GM23338 (cell line): ENCODE results near the gene TMC1. TPM values are rescaled to one million over a fixed set of nuclear protein-coding genes. Genes with fewer than 3 reads are reported as not detected.
A peak's percentile ranks its signal among the peaks of the same experiment; 100 is the strongest.

Experiments
- ATAC-seq: fragments of 200-7000 bp; cut with Tn5 transposase; 3 replicates; pipeline ENCODE4 v1.9.1; 2020
- DNase-seq: peaks from one replicate; pipeline ENCODE4 v3.0.0-alpha.2; 2015; ENCODE audit warnings: low spot score
- H2AFZ ChIP-seq: fragments of 200-600 bp; sonication (generic); 2 replicates; pipeline ENCODE4 v1.8.0; 2016; ENCODE audit warnings: antibody characterized with exemption, mild to moderate bottlenecking, moderate library complexity
- H3F3A ChIP-seq: fragments of 200-600 bp; sonication (generic); replicated peaks from 2 replicates; pipeline ENCODE4 v1.8.0; 2017; ENCODE audit warnings: antibody characterized with exemption, mixed run types, low read depth
- H3K27ac ChIP-seq: fragments of 200-600 bp; sonication (generic); 2 replicates; pipeline ENCODE4 v1.6.1; 2016; ENCODE audit warnings: low read depth
- H3K27me3 ChIP-seq: fragments of 200-600 bp; sonication (generic); 2 replicates; pipeline ENCODE4 v1.8.0; 2016; ENCODE audit warnings: mild to moderate bottlenecking, mixed run types, moderate library complexity; ENCODE audit not compliant: insufficient read depth
- H3K36me3 ChIP-seq: fragments of 200-600 bp; sonication (generic); 2 replicates; pipeline ENCODE4 v1.8.0; 2016; ENCODE audit warnings: mild to moderate bottlenecking; ENCODE audit not compliant: insufficient read depth
- H3K4me1 ChIP-seq: fragments of 200-600 bp; sonication (generic); 2 replicates; pipeline ENCODE4 v1.8.0; 2016; ENCODE audit warnings: mild to moderate bottlenecking, moderate library complexity; ENCODE audit not compliant: insufficient read depth
- H3K4me2 ChIP-seq: fragments of 200-600 bp; sonication (generic); 2 replicates; pipeline ENCODE4 v1.7.1; 2017; ENCODE audit warnings: mixed run types
- H3K4me3 ChIP-seq: fragments of 200-600 bp; sonication (generic); 2 replicates; pipeline ENCODE4 v1.6.1; 2016; ENCODE audit warnings: mixed run types
- H3K79me2 ChIP-seq: fragments of 200-600 bp; sonication (generic); replicated peaks from 2 replicates; pipeline ENCODE4 v1.8.0; 2017; ENCODE audit warnings: mild to moderate bottlenecking; ENCODE audit not compliant: insufficient read depth
- H3K9me2 ChIP-seq: fragments of 200-600 bp; sonication (generic); 2 replicates; pipeline ENCODE4 v1.8.0; 2017; ENCODE audit not compliant: insufficient read depth
- H4K20me1 ChIP-seq: fragments of 200-600 bp; sonication (generic); replicated peaks from 2 replicates; pipeline ENCODE4 v1.8.0; 2017; ENCODE audit warnings: mild to moderate bottlenecking; ENCODE audit not compliant: insufficient read depth
- H3K27ac Mint-ChIP-seq: 2 replicates; pipeline ENCODE4 v1.8.0; 2020; ENCODE audit warnings: inconsistent platforms, mild to moderate bottlenecking, moderate library complexity, mixed read lengths
- H3K27me3 Mint-ChIP-seq: 3 replicates; pipeline ENCODE4 v1.8.0; 2022; ENCODE audit warnings: low read depth, mild to moderate bottlenecking, moderate library complexity, mixed read lengths, inconsistent platforms; ENCODE audit not compliant: insufficient read depth, poor library complexity
- H3K36me3 Mint-ChIP-seq: 3 replicates; pipeline ENCODE4 v1.8.0; 2021; ENCODE audit warnings: low read depth, mild to moderate bottlenecking, inconsistent platforms, moderate library complexity, mixed read lengths
- H3K4me1 Mint-ChIP-seq: 3 replicates; pipeline ENCODE4 v1.8.0; 2020; ENCODE audit warnings: mild to moderate bottlenecking, inconsistent platforms, mixed read lengths
- H3K4me3 Mint-ChIP-seq: 3 replicates; pipeline ENCODE4 v1.8.0; 2021; ENCODE audit warnings: moderate library complexity, mild to moderate bottlenecking, inconsistent platforms, mixed read lengths
- H3K9me3 Mint-ChIP-seq: 3 replicates; pipeline ENCODE4 v1.8.0; 2020; ENCODE audit warnings: moderate library complexity, mild to moderate bottlenecking, inconsistent platforms, mixed read lengths
- CTCF ChIP-seq, 2 experiments: fragments of 200-600 bp in 1 of 2; sonication (generic) in 1 of 2; conservative IDR thresholded peaks; 2 replicates each; pipeline versions ENCODE4 v1.5.1 to v1.6.1; 2016 to 2017; ENCODE audit warnings: antibody characterized with exemption in 2 of 2, low read depth in 2 of 2, mild to moderate bottlenecking in 2 of 2, moderate library complexity in 1 of 2
- ETS1 ChIP-seq: IDR thresholded peaks from 2 replicates; pipeline ENCODE4 v1.6.1; 2016; ENCODE audit warnings: antibody characterized with exemption
- NANOG ChIP-seq: IDR thresholded peaks from 2 replicates; pipeline ENCODE4 v1.6.1; 2016; ENCODE audit warnings: antibody characterized with exemption, borderline replicate concordance
- POLR2AphosphoS5 ChIP-seq: IDR thresholded peaks from 2 replicates; pipeline ENCODE4 v1.6.1; 2016; ENCODE audit warnings: antibody characterized with exemption, low read depth
- ZNF331 ChIP-seq: fragments of 250-450 bp; sonication (Bioruptor Pico); IDR thresholded peaks from 2 replicates; pipeline ENCODE4 v1.5.0; 2020; ENCODE audit warnings: low read depth, mild to moderate bottlenecking, moderate library complexity
- ZNF462 ChIP-seq: fragments of 250-450 bp; sonication (Bioruptor Pico); IDR thresholded peaks from 2 replicates; pipeline ENCODE4 v1.5.0; 2020; ENCODE audit warnings: mild to moderate bottlenecking, moderate library complexity
- polyA plus RNA-seq: library from polyadenylated mRNA; unstranded; fragments of >200 nt; fragmentation: Nextera tagmentation; extraction: Ambion mirVana; gene quantifications from 2 replicates; pipeline ENCODE4 v1.2.1, GENCODE V29; 2016
- total RNA-seq: library from RNA; depleted of rRNA; stranded (reverse); fragments of >200 nt; shearing (Covaris generic); gene quantifications from 2 replicates; pipeline ENCODE4 v1.2.3, GENCODE V29; 2014

TMC1 gene
- total and polyA plus RNA-seq, 2 experiments from 2014 or later: 0.61 to 1.2 TPM

GRCh38 chr9:72721067-72721466 lies 199.7 kb downstream of the TMC1 start (continued):
- TF ChIP-seq CTCF (conservative IDR thresholded peaks at IDR 0.05; ENCODE audit: low read depth in 2 of 2) (no peak), ETS1 (no peak), POLR2AphosphoS5 (no peak), ZNF462 (CRISPR knock-in tag) (no peak)

GRCh38 chr9:72726947-72727346 lies 205.5 kb downstream of the TMC1 start:
- H3K27ac Mint-ChIP-seq: peak overlapping the region; percentile 81
- Histone ChIP-seq H3K4me1 (peaks cover 33% of the 10 kb centered on the region), H3K4me3 (no peak overlapping the region), H3K27ac (peak overlapping the region; percentile 86), H3F3A (no peaks in the 10 kb centered on the region), H3K27me3 (no peaks in the 10 kb centered on the region), H3K36me3 (no peaks in the 10 kb centered on the region; the same call in 1 of the 2 replicates), H3K9me2 (no peaks in the 10 kb centered on the region), H4K20me1 (no peaks in the 10 kb centered on the region), H3K79me2 (no peaks in the 10 kb centered on the region), H2AFZ (no peak overlapping the region), H3K4me2 (peak overlapping the region; percentile 1; the same call in 1 of the 2 replicates)
- peak; percentile 93 for ATAC-seq
- peaks cover 43% of the 10 kb centered on the region for H3K36me3 Mint-ChIP-seq
- H3K4me3 Mint-ChIP-seq: no peak overlapping the region
- H3K4me1 Mint-ChIP-seq: peaks cover 32% of the 10 kb centered on the region
- peak; percentile 74 for DNase-seq
- TF ChIP-seq ZNF462 (CRISPR knock-in tag) (peak; percentile 89), NANOG (peak; percentile 60; the same call in 1 of the 2 replicates), ZNF331 (CRISPR knock-in tag) (no peak)
- H3K9me3 Mint-ChIP-seq: peaks cover 35% of the 10 kb centered on the region
- H3K27me3 Mint-ChIP-seq: no peaks in the 10 kb centered on the region
